CD4-positive, alpha-beta T cell (primary cell): ENCODE results near the gene CCSAP. TPM values are rescaled to one million over a fixed set of nuclear protein-coding genes. Genes with fewer than 3 reads are reported as not detected.

Experiments
- ATAC-seq: fragments of 200-7000 bp; cut with Tn5 transposase; one replicate; pipeline ENCODE4 v1.10.0; 2022; ENCODE audit warnings: mild to moderate bottlenecking; ENCODE audit not compliant: poor library complexity
- CTCF ChIA-PET: fragments of 350-600 bp; sonication (Branson Sonifier 250); formaldehyde crosslinking; loops from one replicate; lab custom pipeline; 2021; ENCODE audit warnings: antibody characterized with exemption, inconsistent platforms; lab: Charles Lee
- POLR2A ChIA-PET: fragments of 350-600 bp; sonication (Branson Sonifier 250); formaldehyde crosslinking; loops from one replicate; lab custom pipeline; 2021; ENCODE audit warnings: antibody characterized with exemption, inconsistent platforms; lab: Charles Lee
- DNase-seq, 14 experiments: peaks; one replicate each; pipeline ENCODE4 v3.0.0-alpha.2; 2013 to 2020; ENCODE audit warnings: mixed read lengths in 2 of 14
- H3K27ac ChIP-seq, 2 donors: one replicate each; pipeline versions ENCODE4 v1.5.1 to v1.7.0; 2013; ENCODE audit warnings: low read length in 2 of 2, low read depth in 1 of 2, mild to moderate bottlenecking in 1 of 2
- H3K27me3 ChIP-seq, 2 experiments: 1 replicate in 1 of 2; 2 replicates in 1 of 2; pipeline versions ENCODE4 v1.6.1 to v1.7.0; 2013; ENCODE audit warnings: low read length in 2 of 2, control low read depth in 1 of 2, mild to moderate bottlenecking in 1 of 2, moderate library complexity in 1 of 2; ENCODE audit not compliant: insufficient read depth in 2 of 2, control insufficient read depth in 1 of 2
- H3K36me3 ChIP-seq: one replicate; pipeline ENCODE4 v1.6.1; 2013; ENCODE audit warnings: low read length, control low read depth; ENCODE audit not compliant: insufficient read depth
- H3K4me1 ChIP-seq: one replicate; pipeline ENCODE4 v1.6.1; 2013; ENCODE audit warnings: low read length, control low read depth; ENCODE audit not compliant: insufficient read depth
- H3K4me3 ChIP-seq: one replicate; pipeline ENCODE4 v1.5.1; 2013; ENCODE audit warnings: mild to moderate bottlenecking, low read length, moderate library complexity
- H3K9me3 ChIP-seq, 2 experiments: 1 replicate in 1 of 2; 2 replicates in 1 of 2; pipeline versions ENCODE4 v1.6.1 to v1.7.0; 2013; ENCODE audit warnings: low read length in 2 of 2, mild to moderate bottlenecking in 2 of 2, control low read depth in 1 of 2, moderate library complexity in 1 of 2; ENCODE audit not compliant: control insufficient read depth in 1 of 2, insufficient read depth in 1 of 2
- H3K27ac Mint-ChIP-seq: one replicate; pipeline ENCODE4 v1.8.0; 2020; ENCODE audit warnings: mixed read lengths
- H3K27me3 Mint-ChIP-seq: one replicate; pipeline ENCODE4 v1.8.0; 2021; ENCODE audit warnings: mixed read lengths
- H3K36me3 Mint-ChIP-seq: one replicate; pipeline ENCODE4 v1.8.0; 2021; ENCODE audit warnings: low read depth, mixed read lengths
- H3K4me1 Mint-ChIP-seq: one replicate; pipeline ENCODE4 v1.8.0; 2021; ENCODE audit warnings: low read depth, mixed read lengths
- H3K4me3 Mint-ChIP-seq: one replicate; pipeline ENCODE4 v1.8.0; 2020; ENCODE audit warnings: mild to moderate bottlenecking, mixed read lengths
- H3K9me3 Mint-ChIP-seq: one replicate; pipeline ENCODE4 v1.8.0; 2020; ENCODE audit warnings: mixed read lengths
- intact Hi-C, 2 experiments: fragments of 100-400 bp; cut with DNase I in 1 of 2; cut with micrococcal nuclease in 1 of 2; formaldehyde crosslinking; loops; one replicate each; pipeline versions ENCODE4 v1.15.1 to v1.9.0; 2023 to 2025; cut with DNase I, micrococcal nuclease
- total RNA-seq, 174 experiments: library from RNA in 2 of 174; stranded (reverse) in 2 of 174; gene quantifications; one replicate each; pipeline ENCODE4 v1.2.3 and lab custom pipeline; 2021 to 2026
- TF ChIP-seq, protein P1 (sequence below): fragments of 200-600 bp; IDR thresholded peaks from one replicate; pipeline ENCODE4 v1.8.0; 2022; ENCODE audit warnings: antibody characterized with exemption, mild to moderate bottlenecking

The CCSAP gene
- total RNA-seq, 2 experiments from 2014 or later = 14.3 to 15.2 TPM

DNA sequence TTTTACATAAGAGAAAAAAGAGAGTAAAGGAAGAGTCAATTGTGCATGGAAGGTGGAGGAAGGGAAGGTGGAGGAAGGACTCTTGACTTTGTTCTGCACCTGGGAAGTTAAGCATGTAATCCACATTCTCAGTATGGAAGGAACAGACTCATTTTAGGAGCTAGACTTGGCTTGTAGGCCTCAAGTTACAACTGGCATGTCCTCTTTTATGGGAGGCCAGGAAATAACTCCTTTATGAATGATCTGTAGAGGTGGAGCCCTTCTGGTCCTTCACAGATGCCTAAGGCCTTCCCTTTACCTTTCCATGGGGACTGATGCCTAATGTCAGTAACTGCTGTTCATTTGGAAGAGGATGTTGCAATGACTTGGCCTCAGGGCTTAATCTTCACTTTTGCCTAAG is 29.4 kb upstream of the CCSAP start:
- Histone ChIP-seq H3K4me3 (no peak overlapping the region), H3K9me3 (peaks cover 0 to under 1% of the 10 kb centered on the region in 2 experiments), H3K36me3 (no peaks in the 10 kb centered on the region), H3K4me1 (no peaks in the 10 kb centered on the region), H3K27ac (no peak overlapping the region), H3K27me3 (peaks cover 4 to 10% of the 10 kb centered on the region in 2 experiments)
- TF ChIP-seq, protein P1, sequence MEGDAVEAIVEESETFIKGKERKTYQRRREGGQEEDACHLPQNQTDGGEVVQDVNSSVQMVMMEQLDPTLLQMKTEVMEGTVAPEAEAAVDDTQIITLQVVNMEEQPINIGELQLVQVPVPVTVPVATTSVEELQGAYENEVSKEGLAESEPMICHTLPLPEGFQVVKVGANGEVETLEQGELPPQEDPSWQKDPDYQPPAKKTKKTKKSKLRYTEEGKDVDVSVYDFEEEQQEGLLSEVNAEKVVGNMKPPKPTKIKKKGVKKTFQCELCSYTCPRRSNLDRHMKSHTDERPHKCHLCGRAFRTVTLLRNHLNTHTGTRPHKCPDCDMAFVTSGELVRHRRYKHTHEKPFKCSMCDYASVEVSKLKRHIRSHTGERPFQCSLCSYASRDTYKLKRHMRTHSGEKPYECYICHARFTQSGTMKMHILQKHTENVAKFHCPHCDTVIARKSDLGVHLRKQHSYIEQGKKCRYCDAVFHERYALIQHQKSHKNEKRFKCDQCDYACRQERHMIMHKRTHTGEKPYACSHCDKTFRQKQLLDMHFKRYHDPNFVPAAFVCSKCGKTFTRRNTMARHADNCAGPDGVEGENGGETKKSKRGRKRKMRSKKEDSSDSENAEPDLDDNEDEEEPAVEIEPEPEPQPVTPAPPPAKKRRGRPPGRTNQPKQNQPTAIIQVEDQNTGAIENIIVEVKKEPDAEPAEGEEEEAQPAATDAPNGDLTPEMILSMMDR = no peak
- CTCF ChIA-PET = no interaction called here
- no peak for ATAC-seq
- no peak overlapping the region for H3K4me3 Mint-ChIP-seq
- H3K4me1 Mint-ChIP-seq = no peaks in the 10 kb centered on the region
- H3K9me3 Mint-ChIP-seq = no peaks in the 10 kb centered on the region
- intact Hi-C loops = no loop called here
- POLR2A ChIA-PET = no interaction called here
- peaks cover 13% of the 10 kb centered on the region for H3K27me3 Mint-ChIP-seq
- no peak for DNase-seq
- H3K27ac Mint-ChIP-seq = no peak overlapping the region
- no peaks in the 10 kb centered on the region for H3K36me3 Mint-ChIP-seq

DNA sequence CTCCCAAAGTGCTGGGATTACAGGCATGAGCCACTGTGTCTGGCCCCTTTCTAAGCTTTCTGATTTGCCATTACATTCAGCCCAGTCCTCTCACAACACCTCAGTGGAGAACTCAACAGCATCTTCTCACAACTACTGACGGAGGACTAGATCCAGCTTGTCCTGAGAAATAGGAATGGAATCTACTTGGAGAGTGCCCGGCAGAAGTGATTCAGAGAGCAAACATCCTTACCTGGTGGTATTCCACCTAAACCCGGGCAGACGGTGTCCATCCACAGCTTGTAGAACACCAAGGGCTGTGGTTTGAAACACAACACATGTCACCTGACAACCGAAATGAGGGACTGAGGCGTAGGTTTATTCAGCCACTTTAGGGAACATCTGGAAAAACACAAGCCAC is 28.8 kb upstream of the CCSAP start:
- intact Hi-C loops = no loop called here
- no peaks in the 10 kb centered on the region for H3K9me3 Mint-ChIP-seq
- H3K9me3 ChIP-seq = no peaks in the 10 kb centered on the region

DNA sequence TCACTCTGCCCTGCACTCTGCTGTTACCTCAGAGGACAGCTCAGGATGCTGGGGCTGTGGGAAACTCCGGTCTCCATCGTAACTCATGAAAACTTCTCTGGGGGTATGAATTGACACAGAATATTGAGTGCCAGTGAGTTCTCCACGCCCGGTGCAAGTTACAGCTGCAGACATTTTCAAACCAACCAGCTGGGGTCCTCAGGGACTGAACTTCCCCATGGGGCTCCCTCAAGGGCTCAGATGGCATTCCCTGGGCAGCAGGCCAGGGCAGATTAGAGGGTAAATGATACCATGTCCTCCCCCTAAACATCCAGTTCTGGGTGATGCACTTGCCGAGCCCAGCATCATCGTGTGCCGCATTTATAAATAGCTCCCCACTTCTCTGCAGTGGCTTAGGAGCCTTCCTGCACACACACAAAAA is 27.8 kb upstream of the CCSAP start:
- Histone ChIP-seq H3K27ac (no peak overlapping the region), H3K4me1 (no peaks in the 10 kb centered on the region), H3K27me3 (peaks cover 4 to 10% of the 10 kb centered on the region in 2 experiments), H3K36me3 (no peaks in the 10 kb centered on the region), H3K4me3 (no peak overlapping the region), H3K9me3 (no peaks in the 10 kb centered on the region)
- TF ChIP-seq, protein P1 = no peak
- no peak for DNase-seq
- Mint-ChIP-seq H3K4me1 (no peaks in the 10 kb centered on the region), H3K27me3 (peaks cover 22% of the 10 kb centered on the region), H3K4me3 (no peak overlapping the region), H3K9me3 (no peaks in the 10 kb centered on the region), H3K36me3 (no peaks in the 10 kb centered on the region), H3K27ac (no peak overlapping the region)
- no peak for ATAC-seq
- ChIA-PET POLR2A (no interaction called here), CTCF (no interaction called here)
- intact Hi-C loops = no loop called here

More for the DNA sequence above, 28.8 kb upstream of the CCSAP start:
- Histone ChIP-seq H3K36me3 (no peaks in the 10 kb centered on the region), H3K4me3 (no peak overlapping the region), H3K27me3 (peaks cover 4 to 10% of the 10 kb centered on the region in 2 experiments), H3K4me1 (no peaks in the 10 kb centered on the region), H3K27ac (no peak overlapping the region)
- POLR2A ChIA-PET = no interaction called here
- TF ChIP-seq, protein P1 = no peak
- Mint-ChIP-seq H3K27ac (no peak overlapping the region), H3K27me3 (peaks cover 13% of the 10 kb centered on the region), H3K4me1 (no peaks in the 10 kb centered on the region), H3K36me3 (no peaks in the 10 kb centered on the region), H3K4me3 (no peak overlapping the region)
- DNase-seq = no peak
- no peak for ATAC-seq
- CTCF ChIA-PET = no interaction called here
